ENCODE results near the gene CLEC2D. TPM values are rescaled to one million over a fixed set of nuclear protein-coding genes. Genes with fewer than 3 reads are reported as not detected.

Gene CLEC2D
- total RNA-seq, 2 experiments from 2014 or later, result 56.9 to 146 TPM

- ChIA-PET POLR2A (interaction anchor here (0.6 to 5.5 kb wide), 16 partner anchors 8 to 668 kb away, joined by 3 to 98 read pairs (median 24); partner anchors contain the start of genes CD69 and CLEC2D), CTCF (ENCODE audit: unreplicated experiment) (no interaction called here)
- Histone ChIP-seq H3K9me2 (ENCODE audit: insufficient read depth, low read length) (no peaks in the 10 kb centered on the region), H3K79me2 (ENCODE audit: insufficient read depth, low read depth, low read length) (peaks cover 100% of the 10 kb centered on the region), H3K36me3 (ENCODE audit: insufficient read depth, low read length) (peaks cover 12% of the 10 kb centered on the region; the same call in 1 of the 2 replicates), H3K4me3 (ENCODE audit: low read depth, low read length, poor library complexity, severe bottlenecking) (peak overlapping the region; percentile 78), H3K9me3 (ENCODE audit: low read length) (0 out of 2 replicates have a peak, but pooled peaks cover 4% of the 10 kb centered on the region), H4K20me1 (ENCODE audit: insufficient read depth, low read length) (no peaks in the 10 kb centered on the region), H3K4me2 (ENCODE audit: low read length) (peak overlapping the region; percentile 80), H3K4me1 (ENCODE audit: insufficient read depth, low read length, poor library complexity, severe bottlenecking) (peaks cover 79% of the 10 kb centered on the region), H2AFZ (ENCODE audit: low read length) (no peak overlapping the region), H3K27ac (ENCODE audit: low read depth, low read length, poor library complexity, severe bottlenecking) (peak overlapping the region; percentile 99)
- DNase-seq (ENCODE audit: low spot score), result peak; percentile 51
- BruUV-seq (replicated peaks), result no TSS peak
- TF ChIP-seq CTCF (conservative IDR thresholded peaks at IDR 0.05; ENCODE audit: low read length) (no peak), EZH2phosphoT487 (IDR thresholded peaks at IDR 0.05; ENCODE audit: borderline replicate concordance, low read depth, low read length) (no peak)
- intact Hi-C loops (cut with micrococcal nuclease; ENCODE audit: unreplicated experiment), result loop anchor here (1.0 kb wide), 1 partner anchor 8 kb away; no protein-coding TSS in a partner anchor
Measured at GRCh38 chr12:9729082-9729481, 59.6 kb downstream of the CLEC2D start.

DNA sequence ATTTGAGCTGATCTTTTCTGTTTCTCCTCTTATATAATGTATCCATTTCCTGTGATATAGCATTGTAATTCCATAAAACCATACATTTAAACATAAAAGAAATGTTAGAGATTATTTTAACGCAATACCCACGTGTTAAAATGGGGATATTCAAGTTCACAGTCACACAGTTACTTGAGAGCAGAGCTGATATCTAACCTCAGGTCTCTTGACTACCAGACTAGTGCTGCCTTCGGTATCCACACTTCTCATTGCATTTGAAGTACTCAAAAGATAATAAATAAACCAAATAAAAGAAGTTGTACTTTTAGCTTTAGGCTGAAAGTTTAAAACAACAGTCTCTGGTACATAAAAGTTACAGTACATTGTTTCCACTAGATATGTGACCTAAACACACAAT lies 60.5 kb downstream of the CLEC2D start:
- Histone ChIP-seq H3K79me2 (ENCODE audit: insufficient read depth, low read depth, low read length) (peaks cover 93% of the 10 kb centered on the region), H3K9me2 (ENCODE audit: insufficient read depth, low read length) (no peaks in the 10 kb centered on the region), H2AFZ (ENCODE audit: low read length) (no peak overlapping the region; the same call in 1 of the 2 replicates), H3K36me3 (ENCODE audit: insufficient read depth, low read length) (peaks cover 17% of the 10 kb centered on the region), H3K4me2 (ENCODE audit: low read length) (peak overlapping the region; percentile 80), H3K9me3 (ENCODE audit: low read length) (peaks cover 5% of the 10 kb centered on the region; the same call in 1 of the 2 replicates), H4K20me1 (ENCODE audit: insufficient read depth, low read length) (no peaks in the 10 kb centered on the region), H3K27ac (ENCODE audit: low read depth, low read length, poor library complexity, severe bottlenecking) (peak overlapping the region; percentile 99), H3K4me3 (ENCODE audit: low read depth, low read length, poor library complexity, severe bottlenecking) (peak overlapping the region; percentile 78), H3K4me1 (ENCODE audit: insufficient read depth, low read length, poor library complexity, severe bottlenecking) (peaks cover 77% of the 10 kb centered on the region)
- BruUV-seq (replicated peaks), result no TSS peak
- intact Hi-C loops (cut with micrococcal nuclease; ENCODE audit: unreplicated experiment), result loop anchor here (2.0 to 10.0 kb wide), 2 partner anchors 667 to 1035 kb away; partner anchors contain the start of gene RIMKLB
- TF ChIP-seq CTCF (conservative IDR thresholded peaks at IDR 0.05; ENCODE audit: low read length) (no peak), EZH2phosphoT487 (IDR thresholded peaks at IDR 0.05; ENCODE audit: borderline replicate concordance, low read depth, low read length) (no peak)
- peak; percentile 74 for DNase-seq (ENCODE audit: low spot score)
- ChIA-PET CTCF (ENCODE audit: unreplicated experiment) (interaction anchor here (0.8 kb wide), 2 partner anchors 12 to 28 kb away, joined by 3 read pairs; no protein-coding TSS in a partner anchor), POLR2A (interaction anchor here (0.5 to 5.5 kb wide), 24 partner anchors 9 to 667 kb away, joined by 3 to 98 read pairs (median 8); partner anchors contain the start of genes CD69 and CLEC2D)

DNA sequence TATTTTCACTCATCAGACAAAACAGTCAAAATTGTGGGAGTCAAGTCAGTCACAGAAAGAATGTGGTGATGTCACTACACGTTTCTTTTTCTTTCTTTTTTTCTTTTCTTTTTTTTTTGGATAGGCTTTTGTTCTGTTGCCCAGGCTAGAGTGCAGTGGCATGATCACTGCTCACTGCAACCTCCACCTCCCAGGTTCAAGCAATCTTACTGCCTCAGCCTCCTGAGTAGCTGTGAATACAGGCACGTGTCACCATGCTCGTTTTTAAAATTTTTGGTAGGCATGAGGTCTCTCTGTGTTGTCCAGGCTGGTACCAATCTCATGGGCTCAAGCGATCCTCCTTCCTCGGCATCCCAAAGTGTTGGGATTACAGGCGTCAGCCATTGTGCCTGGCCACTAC lies 61.1 kb downstream of the CLEC2D start:
- no TSS peak for BruUV-seq (replicated peaks)
- H3K9me2 ChIP-seq (ENCODE audit: insufficient read depth, low read length), result no peaks in the 10 kb centered on the region
- H4K20me1 ChIP-seq (ENCODE audit: insufficient read depth, low read length), result no peaks in the 10 kb centered on the region
- TF ChIP-seq CTCF (conservative IDR thresholded peaks at IDR 0.05; ENCODE audit: low read length) (no peak), EZH2phosphoT487 (IDR thresholded peaks at IDR 0.05; ENCODE audit: borderline replicate concordance, low read depth, low read length) (no peak)
- H2AFZ ChIP-seq (ENCODE audit: low read length), result no peak overlapping the region
- H3K9me3 ChIP-seq (ENCODE audit: low read length), result peaks cover 7% of the 10 kb centered on the region; the same call in 1 of the 2 replicates
- peaks cover 77% of the 10 kb centered on the region for H3K4me1 ChIP-seq (ENCODE audit: insufficient read depth, low read length, poor library complexity, severe bottlenecking)
- DNase-seq (ENCODE audit: low spot score), result peak; percentile 69
- H3K79me2 ChIP-seq (ENCODE audit: insufficient read depth, low read depth, low read length), result peaks cover 87% of the 10 kb centered on the region
- CTCF ChIA-PET (ENCODE audit: unreplicated experiment), result interaction anchor here (0.8 kb wide), 1 partner anchor 28 kb away, joined by 3 read pairs; no protein-coding TSS in a partner anchor
- peaks cover 19% of the 10 kb centered on the region for H3K36me3 ChIP-seq (ENCODE audit: insufficient read depth, low read length)
- peak overlapping the region; percentile 99 for H3K27ac ChIP-seq (ENCODE audit: low read depth, low read length, poor library complexity, severe bottlenecking)
- H3K4me2 ChIP-seq (ENCODE audit: low read length), result peak overlapping the region; percentile 80
- H3K4me3 ChIP-seq (ENCODE audit: low read depth, low read length, poor library complexity, severe bottlenecking), result peak overlapping the region; percentile 78
- intact Hi-C loops (cut with micrococcal nuclease; ENCODE audit: unreplicated experiment), result loop anchor here (2.0 to 10.0 kb wide), 2 partner anchors 666 to 1036 kb away; partner anchors contain the start of gene RIMKLB
- POLR2A ChIA-PET, result interaction anchor here (0.5 to 5.5 kb wide), 22 partner anchors 9 to 666 kb away, joined by 3 to 98 read pairs (median 9); partner anchors contain the start of genes CD69 and CLEC2D

All from OCI-LY7 (cell line).